GM12891 (cell line): Measurements from ENCODE around the gene SPNS2.

ENCODE experiments used
- DNase-seq: peaks from one replicate; pipeline ENCODE4 v3.0.0; 2011; ENCODE audit warnings: low spot score; ENCODE audit not compliant: insufficient read length
- FAIRE-seq: peaks from 2 replicates; lab custom pipeline; 2011; peaks lifted over from hg19 to GRCh38; lab: Jason Lieb, UNC
- PAX5 ChIP-seq: IDR thresholded peaks from 2 replicates; pipeline ENCODE4 v1.6.1; 2011; ENCODE audit warnings: low read length, moderate library complexity, mild to moderate bottlenecking; ENCODE audit not compliant: insufficient read depth, severe bottlenecking
- POLR2A ChIP-seq: IDR thresholded peaks from 2 replicates; pipeline ENCODE4 v1.6.1; 2011; ENCODE audit warnings: low read depth, low read length, control low read depth
- POLR2AphosphoS5 ChIP-seq: IDR thresholded peaks from 2 replicates; pipeline ENCODE4 v1.6.1; 2011; ENCODE audit warnings: low read depth, low read length, control low read depth
- POU2F2 ChIP-seq: IDR thresholded peaks from 2 replicates; pipeline ENCODE4 v1.6.1; 2011; ENCODE audit warnings: low read depth, mild to moderate bottlenecking, control low read depth, low read length, moderate library complexity
- SPI1 ChIP-seq: IDR thresholded peaks from 2 replicates; pipeline ENCODE4 v1.6.1; 2011; ENCODE audit warnings: low read depth, low read length, control low read depth
- TAF1 ChIP-seq: IDR thresholded peaks from 2 replicates; pipeline ENCODE4 v1.6.1; 2011; ENCODE audit warnings: low read depth, low read length, control low read depth

SPNS2 gene

GRCh38 chr17:4503283-4504025 is 4.8 kb downstream of the SPNS2 start:
- FAIRE-seq (no peak), DNase-seq (no peak)
- TF ChIP-seq POU2F2 (no peak), PAX5 (no peak), POLR2AphosphoS5 (no peak), SPI1 (no peak), POLR2A (no peak), TAF1 (no peak)

GRCh38 chr17:4504188-4504587 is 5.5 kb downstream of the SPNS2 start:
- TF ChIP-seq SPI1, result no peak
- TF ChIP-seq POU2F2, result no peak
- TF ChIP-seq POLR2AphosphoS5, result no peak
- no peak for TF ChIP-seq TAF1
- no peak for TF ChIP-seq POLR2A
- TF ChIP-seq PAX5, result no peak
- FAIRE-seq (no peak), DNase-seq (no peak)

DNA sequence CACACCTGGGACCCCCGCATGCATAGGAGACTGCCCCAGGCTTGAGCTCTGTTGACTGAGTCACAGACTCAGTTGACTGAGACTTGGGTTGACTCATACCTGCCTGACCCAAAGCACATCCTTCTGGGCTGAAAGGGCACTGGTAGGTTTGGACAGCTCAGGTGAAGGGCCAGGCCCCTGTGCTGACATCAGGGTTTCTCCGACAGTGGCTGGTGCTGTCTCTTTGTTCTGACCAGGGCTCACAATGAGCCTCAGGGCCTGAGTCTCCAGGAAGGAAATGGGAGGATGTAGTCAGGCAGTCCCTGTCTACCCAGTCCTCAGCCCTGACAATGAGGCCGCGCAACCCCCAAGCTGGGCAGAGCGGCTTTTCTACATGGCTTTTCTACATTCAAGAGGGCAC is 6.5 kb downstream of the SPNS2 start:
- FAIRE-seq, result no peak
- no peak for TF ChIP-seq POLR2AphosphoS5
- TF ChIP-seq SPI1, result no peak
- no peak for DNase-seq

GRCh38 chr17:4506175-4506813 is 7.6 kb downstream of the SPNS2 start:
- no peak for TF ChIP-seq POLR2A
- no peak for TF ChIP-seq SPI1
- no peak for TF ChIP-seq TAF1
- TF ChIP-seq POU2F2, result no peak
- TF ChIP-seq PAX5, result no peak
- TF ChIP-seq POLR2AphosphoS5, result no peak
- no peak for FAIRE-seq
- DNase-seq, result no peak

DNA sequence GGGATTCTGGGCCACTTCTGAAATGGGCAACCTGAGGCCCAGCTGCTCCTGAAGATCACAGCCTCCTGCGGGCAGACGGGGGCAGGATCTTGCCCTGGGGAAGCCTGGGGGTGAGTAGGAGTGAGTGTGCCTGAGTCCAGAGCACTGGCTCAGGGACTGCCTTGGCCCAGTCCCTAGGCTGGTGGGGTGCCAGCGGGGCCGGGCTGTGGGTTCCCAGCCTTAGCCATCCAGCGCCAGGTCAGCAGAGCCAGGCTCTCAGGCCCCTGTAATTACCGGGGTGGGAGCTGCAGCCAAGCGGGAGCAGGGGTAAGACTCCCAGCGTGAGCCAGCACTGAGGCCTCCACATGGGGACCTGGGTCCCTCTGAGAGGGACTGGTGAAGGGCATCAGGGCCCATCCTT is 8.2 kb downstream of the SPNS2 start:
- no peak for DNase-seq
- no peak for FAIRE-seq
- TF ChIP-seq PAX5 (no peak), POLR2A (no peak), TAF1 (no peak), POU2F2 (no peak), SPI1 (no peak), POLR2AphosphoS5 (no peak)

DNA sequence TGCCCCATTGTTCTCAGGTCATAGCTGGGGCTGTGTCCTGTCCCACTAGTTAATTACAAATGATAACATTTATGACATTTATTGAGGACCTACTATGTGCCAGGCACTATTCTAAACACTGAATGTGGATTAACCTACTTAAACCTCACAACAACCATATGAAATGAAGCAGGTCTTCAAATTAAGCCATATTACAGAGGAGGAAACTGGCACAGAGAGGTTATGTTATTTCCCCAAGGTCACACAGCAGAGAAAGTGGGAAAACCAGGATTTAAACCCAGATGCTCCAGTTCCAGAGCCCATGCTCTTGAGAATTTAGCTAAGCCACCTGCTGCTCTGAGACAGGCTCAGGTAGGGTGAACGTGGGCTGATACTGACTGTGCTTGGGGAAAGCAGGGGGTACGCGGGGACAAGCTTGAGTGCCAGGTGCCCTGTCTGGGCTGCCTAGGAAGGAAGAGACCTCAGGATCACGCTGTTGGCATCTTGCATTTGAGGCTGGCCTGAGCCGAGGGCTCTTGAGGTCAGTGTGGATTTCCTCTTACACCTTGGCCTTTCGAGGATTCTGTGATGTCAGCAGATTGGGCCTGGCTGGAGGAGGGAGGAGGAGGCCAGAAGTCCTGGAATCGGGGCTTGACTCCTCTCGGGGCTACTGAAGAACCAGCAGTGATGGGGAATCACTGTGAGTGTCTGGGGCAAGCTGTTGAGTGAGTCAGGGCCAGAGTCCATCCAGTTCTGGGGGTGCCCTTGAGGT is 8.9 kb downstream of the SPNS2 start:
- TF ChIP-seq TAF1, result no peak
- no peak for TF ChIP-seq POLR2A
- TF ChIP-seq SPI1, result no peak
- TF ChIP-seq POLR2AphosphoS5, result no peak
- TF ChIP-seq POU2F2, result no peak
- no peak for TF ChIP-seq PAX5
- no peak for FAIRE-seq
- DNase-seq, result no peak

- DNase-seq (no peak), FAIRE-seq (no peak)
- TF ChIP-seq TAF1, result no peak
- TF ChIP-seq PAX5, result no peak
- TF ChIP-seq POLR2A, result no peak
- no peak for TF ChIP-seq POLR2AphosphoS5
- no peak for TF ChIP-seq POU2F2
- TF ChIP-seq SPI1, result no peak
These were observed 9.5 kb downstream of the SPNS2 start for GRCh38 chr17:4508207-4508606.

DNA sequence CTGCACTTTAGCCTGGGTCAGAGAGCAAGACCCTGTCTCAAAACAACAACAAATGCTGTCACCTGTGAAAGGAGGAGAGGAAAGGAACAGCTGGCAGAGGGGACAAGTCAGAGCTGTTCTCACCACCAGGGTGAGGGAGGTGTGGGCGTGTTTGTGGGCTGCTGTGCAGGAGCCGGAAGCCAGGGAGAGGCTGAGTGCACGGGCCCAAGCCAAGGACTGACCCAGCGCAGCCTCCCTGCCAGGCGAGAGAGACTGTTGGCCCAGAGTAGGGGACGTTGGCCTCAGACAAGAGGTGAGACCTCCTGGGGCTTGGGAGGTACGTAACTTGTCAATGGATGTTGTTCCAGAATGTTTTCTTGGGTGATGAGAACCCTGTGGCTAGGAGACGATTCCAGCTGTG is 10.7 kb downstream of the SPNS2 start:
- DNase-seq (peak; percentile 79), FAIRE-seq (peak; percentile 93)
- no peak for TF ChIP-seq POLR2A
- TF ChIP-seq POU2F2, result no peak
- TF ChIP-seq POLR2AphosphoS5, result no peak
- no peak for TF ChIP-seq PAX5
- TF ChIP-seq TAF1, result no peak
- no peak for TF ChIP-seq SPI1

- FAIRE-seq (no peak), DNase-seq (no peak)
- no peak for TF ChIP-seq SPI1
These were observed 11.4 kb downstream of the SPNS2 start for GRCh38 chr17:4509923-4510617.

GRCh38 chr17:4510618-4510941 is 11.9 kb downstream of the SPNS2 start:
- TF ChIP-seq SPI1 (no peak), POU2F2 (no peak), PAX5 (no peak), TAF1 (no peak), POLR2AphosphoS5 (no peak), POLR2A (no peak)
- FAIRE-seq (no peak), DNase-seq (no peak)
